ENCODE data around the gene SRGAP3.
"Not testable (repeated sequence)": the region's sequence is repeated elsewhere in the genome, so short reads cannot be mapped to it uniquely, and the experiment has no call there.

SRGAP3 gene

DNA sequence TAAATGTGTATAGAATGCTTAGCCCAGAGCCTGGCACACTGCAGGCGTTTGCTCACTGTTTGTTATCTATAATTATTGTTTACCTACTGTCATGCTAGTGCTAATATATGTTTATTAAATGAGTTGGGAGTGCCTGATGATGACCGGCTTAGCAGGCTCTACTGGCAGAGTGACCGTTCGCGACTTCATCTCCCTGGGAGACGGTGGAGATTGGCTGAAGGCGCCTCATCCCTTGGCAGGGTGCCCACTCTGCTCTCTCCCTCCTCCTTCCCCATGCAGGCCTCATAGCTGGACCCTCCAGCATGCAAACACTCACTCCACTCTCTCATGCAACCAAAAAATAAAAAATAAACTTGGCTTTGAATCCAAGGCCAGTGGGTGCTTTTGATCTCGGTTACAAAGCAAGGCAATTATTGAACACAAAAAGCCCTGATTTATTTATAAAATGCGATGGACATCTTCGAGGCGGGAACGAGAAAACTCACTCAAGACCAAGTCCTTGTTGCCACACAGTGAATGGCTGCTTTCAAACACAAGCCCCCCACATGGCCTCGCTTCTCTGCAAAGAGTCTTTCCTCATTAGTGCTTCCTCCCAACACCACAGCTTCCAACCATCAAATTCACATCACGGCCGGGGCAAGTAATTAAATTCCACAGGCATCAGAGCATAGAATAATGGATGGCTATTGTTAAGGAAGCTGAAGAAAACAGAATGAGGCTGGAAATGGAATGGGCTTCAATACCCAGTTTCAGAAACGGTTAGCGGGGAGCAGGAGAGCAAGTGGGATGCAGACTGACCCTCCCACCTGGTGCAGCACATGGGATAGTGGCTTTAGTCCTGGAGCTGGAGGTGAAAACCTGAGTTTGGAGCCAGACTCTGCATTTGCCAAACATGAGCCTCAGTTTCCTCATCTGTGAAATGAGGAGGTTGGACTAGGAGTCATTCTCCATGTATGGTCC lies 150.4 kb downstream of the SRGAP3 start:
- no peak for DNase-seq (ENCODE audit: extremely low read depth in 1 of 2, low read depth in 1 of 2)

DNA sequence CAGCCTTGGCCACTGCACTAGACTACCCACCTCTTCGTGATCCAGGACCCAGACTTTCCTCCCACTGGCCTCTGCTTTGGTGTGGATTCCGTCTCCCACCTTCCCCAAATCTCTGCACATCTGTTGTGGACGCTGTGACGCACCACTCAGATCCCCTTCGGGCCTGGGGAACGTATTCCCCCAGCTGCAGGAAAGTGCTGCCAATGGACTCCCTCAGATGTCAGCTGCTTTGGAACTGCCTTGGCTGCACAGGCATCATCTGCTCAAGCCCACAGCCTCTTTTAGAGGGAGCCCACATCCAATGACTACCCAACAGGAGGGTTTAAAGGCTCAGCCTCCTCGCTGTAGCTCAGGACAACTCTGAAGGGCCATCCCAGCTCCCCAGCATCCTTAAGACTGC lies 152.0 kb downstream of the SRGAP3 start:
- DNase-seq (ENCODE audit: extremely low read depth in 1 of 2, low read depth in 1 of 2), result no peak

DNA sequence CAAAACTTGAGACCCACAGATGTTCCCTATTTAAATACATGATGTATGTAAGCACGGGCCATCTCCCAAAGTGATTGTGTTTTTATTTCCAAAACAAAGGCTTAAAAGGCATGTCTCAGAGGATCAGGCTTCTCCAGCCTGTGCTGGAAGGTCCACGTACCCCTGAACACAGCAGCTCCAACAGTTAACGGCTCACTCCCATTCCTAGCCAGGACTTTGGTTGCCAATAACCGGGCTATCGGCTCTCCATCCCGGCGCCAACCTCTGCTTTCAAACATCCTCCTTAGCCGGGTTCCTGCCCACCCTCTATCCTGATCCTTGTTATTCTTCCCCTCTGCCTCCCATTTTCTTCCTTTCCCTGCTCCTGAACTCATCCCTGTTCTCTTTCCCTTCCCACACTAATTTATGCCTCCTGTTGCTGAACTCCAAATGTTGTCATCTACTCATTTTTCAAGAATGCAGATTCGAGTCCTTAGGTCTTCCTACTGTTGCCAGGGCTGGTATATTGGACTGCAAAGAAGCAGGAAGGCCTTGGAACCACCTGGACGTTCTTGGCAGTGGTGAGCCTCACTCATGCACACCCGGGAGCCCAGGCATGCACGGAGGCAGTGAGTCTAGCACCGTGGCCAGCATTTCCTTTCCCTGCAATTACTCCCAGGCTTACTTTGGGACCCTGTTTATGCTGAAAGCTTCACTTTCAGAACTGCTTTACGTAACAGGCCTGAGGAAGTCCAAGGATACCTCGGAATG lies 157.8 kb downstream of the SRGAP3 start:
- no peak for DNase-seq (ENCODE audit: extremely low read depth in 1 of 2, low read depth in 1 of 2)

DNA sequence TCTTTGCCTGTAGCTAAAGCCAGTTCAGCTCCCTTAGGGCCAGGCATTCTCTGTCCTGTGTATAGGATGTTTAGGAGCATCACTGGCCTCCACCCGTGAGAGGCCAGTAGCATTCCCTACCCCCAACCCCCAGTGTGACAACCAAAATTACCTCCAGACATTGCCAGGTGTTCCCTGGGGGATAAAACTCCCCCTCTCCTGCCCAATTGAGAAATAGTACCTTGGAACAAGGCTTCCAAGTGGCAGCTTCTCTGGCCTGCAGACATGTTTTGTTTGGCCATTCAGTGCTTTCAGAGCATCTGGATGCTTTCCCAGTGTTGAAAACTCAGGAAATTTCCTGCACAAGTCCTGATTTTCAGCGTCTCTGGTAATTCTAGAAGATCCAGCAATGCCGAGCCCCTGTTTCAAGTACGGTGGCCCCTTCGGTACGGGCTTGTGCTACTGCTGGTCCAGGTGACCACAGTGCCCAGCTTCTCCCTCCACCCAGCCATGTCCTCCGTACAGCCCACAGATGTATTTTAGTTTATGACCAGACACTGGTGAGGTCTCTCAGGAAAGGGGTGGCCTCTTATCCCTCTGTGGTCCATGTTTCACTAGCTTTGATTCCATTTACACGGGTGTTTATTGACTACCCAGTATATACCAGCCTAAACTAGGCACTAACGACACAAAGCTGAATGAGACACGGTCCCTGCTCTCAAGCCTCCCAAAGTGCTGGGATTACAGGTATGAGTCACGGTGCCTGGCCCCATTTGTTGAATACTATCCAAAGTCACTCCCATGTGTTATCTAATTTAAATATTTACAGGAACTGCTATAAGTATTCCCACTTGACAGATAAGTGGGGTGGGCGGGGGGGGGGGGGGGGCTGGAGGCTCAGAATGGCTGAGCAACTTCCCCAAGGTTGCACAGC lies 160.7 kb downstream of the SRGAP3 start:
- no peak for DNase-seq (ENCODE audit: extremely low read depth in 1 of 2, low read depth in 1 of 2)

DNA sequence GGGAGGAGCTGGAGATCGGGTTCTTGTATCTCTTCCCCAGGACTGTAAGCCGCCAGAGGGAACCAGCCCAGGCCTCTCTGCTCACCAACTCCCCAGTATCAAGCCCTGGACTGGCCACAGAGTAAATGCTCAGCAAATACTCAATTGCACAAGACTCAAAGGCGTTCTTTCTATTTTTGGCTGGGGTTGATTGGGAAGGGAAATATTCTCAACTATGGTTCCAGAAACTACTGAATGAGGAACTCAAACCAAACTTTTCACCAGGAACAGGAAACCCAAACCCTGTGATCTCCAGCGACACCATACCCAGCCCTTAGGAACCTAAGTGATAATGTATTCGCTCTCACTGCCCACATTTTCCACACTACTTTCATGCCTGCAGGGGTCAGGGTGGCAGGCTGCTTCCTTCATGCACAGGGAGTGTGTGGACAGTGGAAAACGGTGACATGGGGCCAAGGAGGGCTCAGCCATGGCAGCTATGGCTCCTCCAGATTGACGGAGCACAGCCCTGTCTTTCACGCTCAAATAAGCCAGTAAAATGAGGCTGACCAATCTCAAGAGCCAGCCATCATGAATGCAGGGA lies 161.5 kb downstream of the SRGAP3 start:
- DNase-seq (ENCODE audit: extremely low read depth in 1 of 2, low read depth in 1 of 2), result no peak

DNA sequence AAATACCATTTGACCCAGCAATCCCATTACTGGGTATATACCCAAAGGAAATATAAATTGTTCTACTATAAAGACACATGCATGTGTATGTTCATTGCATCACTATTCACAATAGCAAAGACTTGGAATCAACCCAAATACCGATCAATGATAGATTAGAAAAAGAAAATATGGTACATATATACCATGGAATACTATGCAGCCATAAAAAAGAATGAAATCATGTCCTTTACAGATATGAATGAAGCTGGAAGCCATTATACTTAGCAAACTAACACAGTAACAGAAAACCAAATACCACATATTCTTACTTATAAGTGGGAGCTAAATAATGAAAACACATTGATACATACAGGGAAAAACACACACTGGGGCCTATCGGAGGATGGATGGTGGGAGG lies 164.0 kb downstream of the SRGAP3 start:
- DNase-seq (ENCODE audit: extremely low read depth in 1 of 2, low read depth in 1 of 2), result not testable (repeated sequence)

DNA sequence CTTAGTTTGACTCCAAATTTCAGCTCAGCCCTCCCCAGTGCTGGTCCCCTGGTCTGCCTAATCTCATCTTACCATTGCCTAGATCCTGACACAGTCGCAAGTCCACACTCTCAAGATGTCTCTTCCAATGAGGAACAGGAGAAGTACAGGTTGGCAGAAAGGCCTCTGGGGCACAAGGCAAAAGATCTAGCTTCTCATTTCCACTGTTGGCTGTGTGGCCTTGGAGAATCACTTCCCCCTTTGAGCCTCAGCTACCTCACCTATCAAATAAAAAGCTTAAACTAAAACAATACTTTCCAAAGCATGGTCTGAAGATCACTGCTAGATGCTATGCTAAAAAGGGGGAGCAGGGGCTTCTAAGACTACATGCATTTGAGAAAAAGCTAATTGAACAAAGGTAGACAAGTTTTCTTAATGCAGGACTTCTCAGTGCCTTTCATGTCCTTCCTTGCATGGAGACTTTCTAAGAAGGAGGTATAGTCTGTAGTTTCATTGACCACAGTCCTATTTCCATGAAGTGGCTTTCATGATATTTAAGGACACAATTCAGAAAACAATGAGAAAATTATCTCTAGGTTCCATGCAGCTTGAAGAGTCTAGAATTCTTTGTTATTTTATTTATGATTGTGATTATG lies 168.1 kb downstream of the SRGAP3 start:
- no peak for DNase-seq (ENCODE audit: extremely low read depth in 1 of 2, low read depth in 1 of 2)

DNA sequence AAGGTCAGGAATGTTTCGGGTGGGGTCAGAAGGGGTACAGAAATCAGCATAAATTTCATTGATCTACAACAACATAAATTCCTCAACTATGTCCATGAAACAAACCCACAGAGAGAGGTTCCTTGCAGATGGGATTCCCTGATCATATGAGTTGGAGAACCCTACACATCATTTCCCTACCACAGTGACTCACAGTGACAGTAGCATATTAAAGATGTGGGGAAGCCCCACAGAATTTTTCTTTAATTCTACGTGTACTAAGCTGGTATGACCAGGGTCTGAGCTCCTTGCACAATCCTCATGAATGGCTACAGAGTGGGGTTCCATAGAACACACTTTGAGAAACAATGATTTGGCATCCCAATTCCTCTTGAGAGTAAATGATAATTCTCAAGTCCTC lies 169.3 kb downstream of the SRGAP3 start:
- DNase-seq (ENCODE audit: extremely low read depth in 1 of 2, low read depth in 1 of 2), result no peak

DNA sequence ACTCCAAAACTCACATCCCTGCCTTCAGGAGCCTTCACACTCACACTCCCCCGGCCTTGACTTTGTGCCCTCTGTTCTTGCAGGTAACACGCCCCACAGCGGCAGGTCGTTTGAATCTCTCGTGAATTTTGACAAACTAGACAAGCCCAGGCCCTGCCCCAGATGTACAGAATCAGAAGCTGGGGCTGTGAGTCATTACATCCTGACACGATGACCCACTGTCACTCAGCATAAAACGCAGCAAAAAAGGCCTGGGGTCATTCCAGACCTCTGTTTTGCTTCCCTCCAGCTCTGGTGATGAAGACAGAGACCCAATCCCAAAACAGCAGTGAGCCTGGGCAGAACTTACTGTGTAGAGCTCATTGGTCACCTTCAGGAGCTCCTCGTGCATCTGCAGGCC lies 169.8 kb downstream of the SRGAP3 start:
- no peak for DNase-seq (ENCODE audit: extremely low read depth in 1 of 2, low read depth in 1 of 2)

DNA sequence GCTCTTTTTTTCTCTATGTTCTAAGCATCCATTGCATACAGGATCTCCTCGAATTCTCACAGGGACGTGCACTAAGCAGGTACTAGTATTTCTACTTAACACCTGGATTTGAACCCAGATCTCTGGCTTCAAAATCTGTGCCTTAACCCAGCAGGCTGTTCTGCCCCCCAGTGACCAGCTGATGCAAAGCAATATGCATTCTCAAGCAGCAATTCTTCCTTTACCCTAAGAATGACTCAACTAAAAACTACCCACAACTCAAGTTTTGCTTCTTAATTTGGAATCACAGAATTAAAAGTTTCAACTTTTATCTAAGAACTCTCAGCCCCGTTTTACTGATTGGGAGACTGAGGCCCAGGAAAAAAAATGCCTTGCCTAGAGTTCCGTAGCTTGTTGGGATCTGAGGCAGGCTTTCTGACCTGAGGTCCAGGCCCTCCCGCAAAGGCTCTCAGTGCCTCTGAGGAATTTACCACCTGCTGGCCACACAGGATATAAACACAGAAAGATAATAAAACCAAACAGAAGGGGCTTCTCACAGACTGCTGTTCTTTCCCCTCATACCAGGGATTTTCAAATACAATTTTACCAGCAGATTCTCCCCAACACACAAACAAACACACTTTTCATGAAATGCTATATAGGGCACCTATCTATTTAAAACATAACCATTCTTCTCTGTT lies 170.7 kb downstream of the SRGAP3 start:
- DNase-seq (ENCODE audit: extremely low read depth in 1 of 2, low read depth in 1 of 2), result no peak

DNA sequence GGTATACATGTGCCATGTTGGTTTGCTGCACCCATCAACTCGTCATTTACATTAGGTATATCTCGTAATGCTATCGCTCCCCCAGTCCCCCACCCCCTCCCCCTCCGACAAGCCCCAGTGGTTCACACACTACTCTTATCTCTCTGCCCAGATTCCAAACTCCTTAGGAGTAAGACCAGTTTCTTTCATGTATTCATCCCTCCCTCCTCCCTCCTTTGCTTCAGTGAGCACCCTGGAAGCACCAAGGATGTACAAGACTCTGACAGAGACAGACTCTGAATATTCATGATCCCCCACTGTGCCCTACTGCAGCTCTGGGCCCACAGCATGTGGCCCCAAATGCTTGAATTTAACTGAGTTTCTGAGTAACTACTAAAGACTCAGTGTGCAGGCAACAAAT lies 172.4 kb downstream of the SRGAP3 start:
- no peak for DNase-seq (ENCODE audit: extremely low read depth in 1 of 2, low read depth in 1 of 2)

DNA sequence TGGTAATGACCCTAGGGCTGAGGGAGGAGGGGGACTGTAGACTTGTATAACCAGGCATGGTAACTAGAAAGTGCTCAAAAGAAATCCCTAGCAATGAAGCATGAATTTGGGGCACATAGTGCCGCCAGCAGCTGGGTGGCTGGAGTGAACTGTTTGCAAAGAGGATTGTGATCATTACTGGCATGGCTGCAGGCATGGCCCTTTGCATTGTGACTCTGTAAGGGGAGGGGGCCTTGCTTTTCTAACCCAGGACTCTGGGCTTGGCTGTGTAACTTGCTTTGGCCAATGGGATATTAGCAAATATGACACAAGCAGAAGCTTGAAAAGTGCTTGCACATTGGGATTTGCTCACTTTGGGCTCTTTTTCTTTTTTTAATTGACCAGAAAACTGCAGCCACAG lies 173.7 kb downstream of the SRGAP3 start:
- DNase-seq (ENCODE audit: extremely low read depth in 1 of 2, low read depth in 1 of 2), result no peak

DNA sequence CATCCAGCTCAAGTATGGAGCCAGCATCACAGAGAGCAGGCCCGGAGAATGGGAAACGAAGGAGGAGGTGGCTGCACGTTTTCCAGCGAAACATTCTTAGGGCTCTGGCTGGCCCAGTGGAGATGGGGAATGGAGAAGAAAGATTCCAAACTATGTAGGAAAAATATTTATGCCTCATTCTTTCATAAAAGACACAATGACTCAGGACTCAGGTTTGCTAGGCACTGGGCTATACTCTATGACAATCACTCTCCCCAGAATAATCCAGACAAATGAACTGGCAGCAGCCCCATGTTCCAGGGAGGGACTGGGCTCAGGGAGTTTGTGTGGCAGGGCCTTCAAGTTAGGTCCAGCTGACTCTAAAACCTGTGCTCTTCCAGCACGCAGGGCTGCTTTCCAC lies 175.4 kb downstream of the SRGAP3 start:
- DNase-seq (ENCODE audit: extremely low read depth in 1 of 2, low read depth in 1 of 2), result no peak

DNA sequence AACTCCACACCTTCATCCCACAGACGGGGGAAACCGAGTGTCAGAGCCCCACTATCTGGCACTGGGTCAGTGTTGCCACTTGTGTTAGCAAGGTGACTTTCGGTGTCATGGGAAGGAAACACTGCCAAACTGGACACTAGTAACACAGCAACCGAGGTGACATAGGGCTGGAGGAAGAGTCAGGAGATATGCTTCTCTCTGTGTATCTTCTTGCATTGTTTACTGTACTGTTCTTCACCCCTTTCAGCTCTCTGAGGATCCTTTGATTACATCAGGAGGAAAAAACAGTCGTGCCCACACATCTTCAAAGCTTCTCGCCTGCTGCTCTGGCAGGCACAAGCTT lies 176.8 kb downstream of the SRGAP3 start:
- DNase-seq (ENCODE audit: extremely low read depth in 1 of 2, low read depth in 1 of 2), result no peak

DNA sequence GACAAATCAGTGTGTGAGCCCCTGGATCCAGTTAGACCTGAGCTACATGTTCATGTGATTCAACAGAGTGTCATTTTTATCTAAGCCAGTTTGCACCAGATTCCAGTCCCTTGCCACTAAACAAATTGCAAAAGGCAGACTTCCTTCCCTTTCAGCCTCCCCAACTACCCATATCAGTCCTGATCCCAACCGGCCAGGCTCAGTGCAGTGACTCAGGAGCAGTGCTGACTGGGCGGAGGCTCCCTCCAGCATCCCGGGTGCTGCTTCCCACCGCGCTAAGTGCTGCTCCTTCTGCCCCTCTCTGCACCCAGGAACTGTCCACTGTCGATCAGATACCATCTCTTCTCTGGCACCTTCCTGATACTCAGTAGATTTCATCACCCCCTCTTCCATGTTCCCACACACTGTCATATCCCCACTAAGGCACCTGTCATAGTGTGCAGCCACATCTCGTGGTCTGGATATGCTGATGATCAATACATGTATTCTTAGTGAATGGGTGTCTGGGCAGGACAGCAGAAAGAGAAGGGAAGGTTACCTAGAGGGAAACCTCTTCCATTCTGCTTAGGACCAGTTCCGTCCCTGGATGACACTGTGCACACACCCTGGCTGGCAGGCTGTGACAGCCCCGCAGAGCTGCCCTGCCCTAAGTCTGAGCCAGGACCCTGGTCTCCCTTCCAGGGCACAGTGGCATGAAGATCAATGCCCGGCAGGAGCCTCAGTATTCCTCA lies 177.3 kb downstream of the SRGAP3 start:
- DNase-seq (ENCODE audit: extremely low read depth in 1 of 2, low read depth in 1 of 2), result no peak

DNA sequence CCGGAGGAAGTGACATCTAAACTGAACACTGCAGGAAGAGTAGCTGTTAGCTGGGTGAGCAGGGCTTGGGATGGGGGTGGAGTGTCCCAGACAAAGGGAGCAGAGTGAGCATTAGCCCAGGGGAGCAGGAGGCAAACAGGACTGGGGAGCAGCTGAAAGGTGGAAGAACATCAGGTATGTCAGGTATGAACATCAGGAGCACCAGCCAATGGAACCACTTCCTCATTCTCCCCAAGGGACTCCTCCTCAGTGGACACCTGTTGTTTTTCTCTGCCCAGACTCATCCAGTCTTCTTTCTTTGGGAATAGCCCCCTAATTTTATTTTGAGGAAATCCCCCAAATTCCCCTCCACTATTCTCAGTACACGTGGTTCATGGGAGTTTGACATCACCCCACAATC lies 178.5 kb downstream of the SRGAP3 start:
- DNase-seq (ENCODE audit: extremely low read depth in 1 of 2, low read depth in 1 of 2), result no peak

DNA sequence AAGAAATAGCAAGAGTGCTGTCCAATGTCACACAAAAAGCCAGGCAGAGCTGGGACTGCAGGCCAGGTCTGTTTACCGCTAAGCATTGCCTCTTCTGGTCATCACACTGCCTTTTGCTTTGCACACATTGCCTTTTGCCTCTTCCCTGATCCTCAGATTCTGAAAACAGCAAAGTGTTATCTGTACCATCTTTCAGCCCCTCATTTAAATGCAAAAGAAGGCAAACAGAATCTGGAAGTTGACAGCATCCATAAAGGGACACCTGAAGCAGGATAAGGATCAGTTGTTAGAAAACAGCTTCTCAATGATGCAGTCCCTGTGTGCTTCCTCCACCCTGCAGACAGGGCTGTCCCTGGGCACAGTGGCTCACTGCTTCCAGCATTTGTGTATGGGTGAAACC lies 179.5 kb downstream of the SRGAP3 start:
- DNase-seq (ENCODE audit: extremely low read depth in 1 of 2, low read depth in 1 of 2), result no peak

DNA sequence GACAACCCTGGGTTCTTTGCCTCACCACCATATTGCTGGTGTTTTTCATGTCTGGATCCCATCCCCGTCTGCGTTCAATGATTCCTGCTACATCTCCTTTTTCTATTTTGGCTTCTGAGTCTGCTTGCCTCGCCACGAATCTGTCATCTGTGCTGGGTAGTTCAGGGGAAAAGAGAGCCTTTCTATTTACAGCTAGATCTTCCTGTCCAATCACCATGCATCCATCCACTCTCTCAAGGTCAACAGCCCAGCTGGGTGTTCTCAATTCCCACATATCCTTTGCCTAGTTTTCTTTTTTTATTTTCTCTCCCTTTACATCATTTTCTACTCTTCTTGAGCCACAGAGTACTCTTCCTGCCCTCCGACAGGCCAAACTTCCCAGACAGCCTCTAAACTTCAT lies 181.4 kb downstream of the SRGAP3 start:
- DNase-seq (ENCODE audit: extremely low read depth in 1 of 2, low read depth in 1 of 2), result no peak

DNA sequence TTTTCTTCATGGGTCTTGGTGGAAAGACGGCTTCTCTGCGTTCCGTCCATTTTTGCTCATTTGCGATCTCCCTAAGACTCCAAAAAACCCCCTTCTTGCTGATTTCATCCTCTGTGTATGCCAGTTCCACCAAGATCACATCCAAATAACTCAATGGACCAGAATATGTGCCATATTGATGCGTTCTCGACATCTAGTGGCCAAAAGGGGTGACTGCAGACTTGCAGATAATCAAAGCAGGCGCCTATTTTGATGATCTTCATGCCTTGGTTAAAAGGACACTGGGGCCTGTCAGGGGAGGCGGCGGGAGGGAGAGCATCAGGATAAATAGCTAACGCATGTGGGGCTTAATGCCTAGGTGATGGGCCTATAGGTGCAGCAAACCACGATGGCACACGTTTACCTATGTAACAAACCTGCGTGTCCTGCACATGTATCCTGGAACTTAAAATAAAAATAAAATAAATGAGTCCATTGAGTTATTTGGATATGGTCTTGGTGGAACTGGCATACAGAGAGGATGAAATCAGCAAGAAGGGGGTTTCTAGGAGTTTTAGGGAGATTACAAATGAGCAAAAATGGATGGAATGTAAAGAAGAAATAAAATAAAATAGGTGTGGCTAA lies 182.0 kb downstream of the SRGAP3 start:
- DNase-seq (ENCODE audit: extremely low read depth in 1 of 2, low read depth in 1 of 2), result no peak
